Osteoblast (primary cell): ENCODE data around the gene TNFSF18. TPM values are rescaled to one million over a fixed set of nuclear protein-coding genes. Genes with fewer than 3 reads are reported as not detected.

ENCODE experiments used
- DNase-seq: peaks from one replicate; pipeline ENCODE4 v3.0.0; 2011; ENCODE audit warnings: low spot score, mixed read lengths; ENCODE audit not compliant: insufficient read length; ENCODE audit errors: missing footprints
- H2AFZ ChIP-seq: 2 replicates; pipeline ENCODE4 v1.6.0; 2011; ENCODE audit warnings: mild to moderate bottlenecking, low read length
- H3K27ac ChIP-seq: 2 replicates; pipeline ENCODE4 v1.5.1; 2011; ENCODE audit warnings: mild to moderate bottlenecking, low read depth, low read length, moderate library complexity
- H3K27me3 ChIP-seq: 2 replicates; pipeline ENCODE4 v1.6.0; 2012; ENCODE audit warnings: mild to moderate bottlenecking, control low read depth, inconsistent platforms, low read length, moderate library complexity; ENCODE audit not compliant: insufficient read depth
- H3K36me3 ChIP-seq: 2 replicates; pipeline ENCODE4 v1.5.1; 2011; ENCODE audit warnings: mild to moderate bottlenecking, low read length, control low read depth, moderate library complexity; ENCODE audit not compliant: insufficient read depth
- H3K4me1 ChIP-seq: 2 replicates; pipeline ENCODE4 v1.5.1; 2011; ENCODE audit warnings: mild to moderate bottlenecking, low read length, control low read depth, moderate library complexity; ENCODE audit not compliant: insufficient read depth
- H3K4me2 ChIP-seq: 2 replicates; pipeline ENCODE4 v1.6.0; 2011; ENCODE audit warnings: mild to moderate bottlenecking, low read length; ENCODE audit not compliant: insufficient read depth
- H3K4me3 ChIP-seq: fragments of 200-600 bp; sonication (generic); 3 replicates; pipeline ENCODE4 v1.5.1; 2012; ENCODE audit warnings: mild to moderate bottlenecking, low read length, inconsistent platforms; ENCODE audit not compliant: insufficient read depth
- H3K79me2 ChIP-seq: 2 replicates; pipeline ENCODE4 v1.6.0; 2012; ENCODE audit warnings: mild to moderate bottlenecking, low read length, control low read depth, inconsistent platforms; ENCODE audit not compliant: insufficient read depth
- H3K9me3 ChIP-seq: 2 replicates; pipeline ENCODE4 v1.5.1; 2011; ENCODE audit warnings: low read depth, low read length, control low read depth
- H4K20me1 ChIP-seq: 2 replicates; pipeline ENCODE4 v1.6.0; 2012; ENCODE audit warnings: mild to moderate bottlenecking, low read length, control low read depth; ENCODE audit not compliant: insufficient read depth
- CTCF ChIP-seq: IDR thresholded peaks from 2 replicates; pipeline ENCODE4 v1.5.1; 2011; ENCODE audit warnings: mild to moderate bottlenecking, low read depth, low read length, moderate library complexity; ENCODE audit errors: extremely low read depth
- total RNA-seq: library from RNA; depleted of rRNA; stranded (reverse); fragments of >200 nt; gene quantifications from 2 replicates; pipeline ENCODE4 v1.2.3, GENCODE V29; 2012

TNFSF18 gene
- total RNA-seq, 1 donor = 0.36 TPM

DNA sequence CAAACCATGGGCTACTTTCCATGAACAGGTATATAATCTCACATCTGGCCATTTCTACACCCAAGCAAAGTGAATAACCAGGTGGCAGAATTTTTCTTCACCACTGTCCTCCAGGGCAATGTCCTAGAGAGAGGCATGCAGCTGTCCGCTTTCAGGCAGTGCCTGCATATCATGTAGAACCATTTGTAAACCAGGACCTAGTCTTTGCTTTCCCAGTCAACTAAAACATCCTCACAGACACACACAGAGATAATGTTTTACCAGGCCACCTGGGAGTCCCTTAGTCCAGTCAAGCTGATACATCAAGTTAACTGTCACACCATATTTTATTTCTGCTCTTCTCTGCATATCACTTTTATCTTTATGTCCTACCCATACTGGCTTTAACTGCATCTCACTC is 26.2 kb downstream of the TNFSF18 start:
- no peak overlapping the region for H3K4me3 ChIP-seq
- TF ChIP-seq CTCF = no peak
- no peaks in the 10 kb centered on the region for H3K27me3 ChIP-seq
- H3K36me3 ChIP-seq = no peaks in the 10 kb centered on the region
- no peaks in the 10 kb centered on the region for H3K79me2 ChIP-seq
- no peak overlapping the region for H3K27ac ChIP-seq
- no peaks in the 10 kb centered on the region for H3K9me3 ChIP-seq
- H4K20me1 ChIP-seq = no peaks in the 10 kb centered on the region
- no peaks in the 10 kb centered on the region for H3K4me1 ChIP-seq
- DNase-seq = no peak
- no peak overlapping the region for H2AFZ ChIP-seq
- no peak overlapping the region for H3K4me2 ChIP-seq

GRCh38 chr1:173023343-173023742 is 27.4 kb downstream of the TNFSF18 start:
- Histone ChIP-seq H3K27ac (no peak overlapping the region), H4K20me1 (no peaks in the 10 kb centered on the region), H3K4me1 (no peaks in the 10 kb centered on the region), H3K27me3 (no peaks in the 10 kb centered on the region), H3K9me3 (no peaks in the 10 kb centered on the region), H3K4me3 (no peak overlapping the region), H3K4me2 (no peak overlapping the region), H3K79me2 (no peaks in the 10 kb centered on the region), H2AFZ (no peak overlapping the region), H3K36me3 (no peaks in the 10 kb centered on the region)
- DNase-seq = no peak
- TF ChIP-seq CTCF = no peak

- H2AFZ ChIP-seq = no peak overlapping the region
- no peaks in the 10 kb centered on the region for H4K20me1 ChIP-seq
- H3K4me3 ChIP-seq = no peak overlapping the region
- no peaks in the 10 kb centered on the region for H3K79me2 ChIP-seq
- H3K27ac ChIP-seq = no peak overlapping the region
- H3K36me3 ChIP-seq = no peaks in the 10 kb centered on the region
- H3K27me3 ChIP-seq = no peaks in the 10 kb centered on the region
- no peak for TF ChIP-seq CTCF
- H3K9me3 ChIP-seq = no peaks in the 10 kb centered on the region
- DNase-seq = no peak
- no peak overlapping the region for H3K4me2 ChIP-seq
- H3K4me1 ChIP-seq = no peaks in the 10 kb centered on the region
These were observed 30.5 kb downstream of the TNFSF18 start for GRCh38 chr1:173020138-173020750.

- Histone ChIP-seq H3K4me1 (no peaks in the 10 kb centered on the region), H3K4me3 (no peak overlapping the region), H3K27me3 (no peaks in the 10 kb centered on the region), H3K27ac (no peak overlapping the region), H4K20me1 (no peaks in the 10 kb centered on the region), H3K4me2 (no peak overlapping the region), H2AFZ (peak overlapping the region; percentile 48), H3K9me3 (no peaks in the 10 kb centered on the region), H3K36me3 (no peaks in the 10 kb centered on the region), H3K79me2 (no peaks in the 10 kb centered on the region)
- no peak for DNase-seq
- TF ChIP-seq CTCF = no peak
These were observed 32.9 kb downstream of the TNFSF18 start for GRCh38 chr1:173017792-173018191.
